SKM-1 (cell line): Measurements from ENCODE around the gene ARL2.
"Not testable (repeated sequence)": the region's sequence is repeated elsewhere in the genome, so short reads cannot be mapped to it uniquely, and the experiment has no call there.

Experiments
- DNase-seq: peaks from one replicate; lab custom pipeline; 2025; ENCODE audit not compliant: unreplicated experiment; lab: John Stamatoyannopoulos, UW

Gene ARL2

DNA sequence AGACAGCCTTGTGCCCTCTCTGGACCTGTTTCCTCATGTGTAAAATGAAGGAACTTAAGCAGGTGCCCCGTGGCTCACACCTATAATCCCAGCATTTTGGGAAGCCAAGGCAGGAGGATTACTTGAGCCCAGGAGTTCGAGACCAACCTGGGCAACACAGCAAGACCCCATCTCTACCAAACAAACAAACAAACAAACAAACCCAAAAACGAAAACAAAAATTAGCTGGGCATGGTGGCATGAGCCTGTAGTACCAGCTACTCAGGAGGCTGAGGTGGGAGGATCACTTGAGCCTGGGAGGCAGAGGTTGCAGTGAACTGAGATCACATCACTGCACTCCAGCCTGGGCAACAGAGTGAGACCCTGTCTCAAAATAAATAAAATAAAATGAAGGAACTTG is 10.0 kb upstream of the ARL2 start:
- DNase-seq = not testable (repeated sequence)

DNA sequence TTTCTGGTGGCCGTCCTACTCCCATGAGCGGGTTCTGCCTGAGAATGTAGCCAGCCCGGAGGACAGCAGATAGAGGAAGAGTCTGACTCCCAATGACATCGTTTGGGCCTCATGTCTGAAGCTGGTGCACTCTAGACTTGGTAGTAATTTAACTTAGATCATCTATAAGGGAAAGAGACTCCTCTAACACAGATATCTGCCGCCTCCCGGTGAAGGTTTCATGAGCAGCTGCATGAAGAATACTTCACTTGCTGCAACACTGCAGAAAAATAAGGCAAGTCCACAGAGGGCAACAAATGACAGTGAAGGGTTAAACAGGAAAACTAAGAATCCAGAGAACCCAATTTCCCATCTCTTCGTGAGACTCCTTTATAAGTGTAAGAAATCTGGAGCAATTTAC is 5.9 kb upstream of the ARL2 start:
- DNase-seq = no peak

DNA sequence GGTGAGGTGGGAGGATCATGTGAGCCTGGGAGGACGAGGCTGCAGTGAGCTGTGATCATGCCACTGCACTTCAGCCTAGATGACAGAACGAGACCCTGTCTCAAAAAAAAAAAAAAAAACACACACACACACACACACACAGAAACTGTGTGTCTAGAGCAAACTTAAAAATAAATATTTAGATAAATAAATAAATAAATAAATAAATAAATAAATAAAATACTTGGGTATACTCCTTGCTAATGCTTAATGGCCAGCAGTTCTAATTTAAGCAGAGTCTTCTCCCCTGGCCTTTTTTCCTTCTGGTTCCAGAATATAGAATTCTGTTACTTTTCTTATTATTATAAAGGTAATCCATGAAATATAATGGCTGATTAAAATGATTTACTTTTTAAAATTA is 5.1 kb upstream of the ARL2 start:
- DNase-seq = no peak

DNA sequence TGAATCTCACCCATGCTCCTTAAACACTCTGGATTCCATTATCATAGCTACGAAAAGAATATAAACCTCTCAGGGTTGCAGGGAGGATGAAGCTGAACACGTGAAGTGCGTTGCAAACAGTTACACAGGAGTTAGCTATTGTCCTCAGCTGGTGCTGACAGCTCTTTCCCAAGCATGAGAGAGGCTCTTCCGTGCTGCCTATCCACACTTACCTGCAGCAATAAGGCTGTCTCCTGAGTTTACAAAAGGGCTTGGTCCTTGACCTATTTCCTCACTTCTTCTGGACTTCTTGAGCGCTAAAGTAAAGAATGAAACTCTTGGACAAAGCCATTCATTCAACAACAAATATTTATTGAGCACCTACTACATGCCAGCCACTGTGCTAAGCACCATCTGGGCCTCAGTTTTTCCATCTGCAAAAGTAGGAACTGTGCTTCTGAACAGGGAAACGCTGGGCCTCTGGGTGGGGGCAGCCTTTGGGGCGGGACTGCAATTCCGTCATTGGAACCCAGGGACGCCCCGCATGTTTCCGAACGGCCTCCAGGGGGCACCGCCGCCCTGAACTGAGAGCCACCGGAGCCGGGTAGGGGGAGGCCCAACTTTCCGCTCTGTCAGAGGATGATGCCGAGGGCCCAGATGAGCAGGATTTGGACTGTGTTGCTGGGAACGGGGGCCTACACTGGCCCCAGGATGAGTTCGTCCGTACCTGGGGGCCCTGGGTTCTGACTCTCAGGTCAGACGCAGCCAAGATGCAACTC is 651 bp upstream of the ARL2 start:
- peak; percentile 92 for DNase-seq

DNA sequence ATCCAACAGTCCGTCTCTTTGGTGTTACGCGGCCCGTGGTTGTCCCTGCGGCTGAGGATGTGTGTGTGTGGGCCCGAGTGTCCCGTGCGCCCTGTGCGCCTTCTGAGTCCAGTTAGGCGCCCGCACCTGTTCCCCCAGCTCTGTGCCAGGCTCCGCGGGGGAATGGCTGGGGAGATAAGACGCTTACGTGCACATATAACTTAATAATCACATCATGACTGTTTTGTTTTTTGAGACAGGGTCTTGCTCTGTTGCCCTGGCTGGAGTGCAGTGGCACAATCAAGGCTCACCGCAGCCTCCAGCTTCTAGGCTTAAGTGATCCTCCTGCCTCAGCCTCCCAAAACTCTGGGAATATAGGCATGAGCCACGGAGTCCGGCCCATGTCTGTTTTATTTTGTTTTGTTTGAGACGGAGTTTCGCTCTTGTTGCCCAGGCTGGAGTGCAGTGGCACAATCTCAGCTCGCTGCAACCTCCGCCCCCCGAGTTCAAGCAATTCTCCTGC is 817 bp downstream of the ARL2 start:
- DNase-seq = no peak

DNA sequence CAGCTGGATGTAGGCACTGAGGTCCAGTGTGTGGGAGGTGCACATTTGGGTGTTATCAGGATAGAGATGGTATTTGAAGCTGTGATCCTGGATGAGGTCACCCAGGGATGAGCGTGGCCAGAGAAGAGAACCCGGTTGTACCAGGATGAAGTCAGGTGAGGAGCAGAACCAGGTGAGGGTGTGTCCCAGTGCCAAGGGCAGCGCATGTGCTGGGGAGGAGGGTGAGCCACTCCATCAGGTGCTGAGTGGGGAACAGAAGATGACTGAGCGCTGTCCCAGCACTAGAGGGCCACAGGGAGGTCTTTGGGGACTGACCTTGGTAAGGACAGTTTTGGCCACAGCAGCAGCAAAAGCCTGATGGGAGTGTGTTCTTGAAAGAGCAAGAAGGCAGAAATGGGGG is 2.7 kb downstream of the ARL2 start:
- DNase-seq = no peak

DNA sequence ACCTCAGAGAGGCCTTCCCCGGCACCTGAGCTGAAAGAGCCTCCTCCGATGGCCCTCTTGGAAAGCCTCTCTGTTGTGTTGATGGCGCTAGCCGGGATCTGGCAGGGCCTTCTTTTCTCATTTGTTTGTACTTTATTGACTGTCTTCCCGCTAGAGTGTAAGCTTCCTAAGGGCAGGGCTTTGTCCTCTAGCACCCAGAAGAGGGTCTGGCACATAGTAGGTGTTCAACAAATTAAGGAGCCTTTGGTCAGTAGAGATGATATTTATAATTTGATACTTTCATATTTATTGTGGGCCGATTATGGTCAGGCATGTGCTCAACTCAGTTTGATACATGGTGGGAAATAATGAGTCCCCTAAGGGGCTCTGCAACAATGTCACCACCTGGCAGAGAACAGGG is 4.0 kb downstream of the ARL2 start:
- DNase-seq = no peak

DNA sequence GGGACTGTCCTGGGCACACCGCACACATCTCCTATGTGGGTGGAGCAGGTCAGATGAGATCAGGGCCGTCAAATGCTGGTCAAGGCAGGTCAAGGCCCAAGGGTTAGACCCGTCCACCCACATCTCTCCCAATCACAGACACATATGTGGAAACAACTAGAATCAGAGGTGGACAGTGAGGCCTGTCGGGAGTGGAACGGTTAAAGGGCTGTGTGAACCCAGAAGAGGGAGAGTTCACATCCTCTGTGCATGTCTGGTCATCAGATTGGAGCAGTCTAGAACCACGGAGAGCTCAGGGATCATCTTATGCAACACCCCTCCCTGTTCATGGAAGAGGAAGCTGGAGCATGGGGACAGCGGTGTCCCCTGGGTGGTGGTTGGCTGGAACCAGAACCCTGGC is 5.9 kb downstream of the ARL2 start:
- no peak for DNase-seq

DNA sequence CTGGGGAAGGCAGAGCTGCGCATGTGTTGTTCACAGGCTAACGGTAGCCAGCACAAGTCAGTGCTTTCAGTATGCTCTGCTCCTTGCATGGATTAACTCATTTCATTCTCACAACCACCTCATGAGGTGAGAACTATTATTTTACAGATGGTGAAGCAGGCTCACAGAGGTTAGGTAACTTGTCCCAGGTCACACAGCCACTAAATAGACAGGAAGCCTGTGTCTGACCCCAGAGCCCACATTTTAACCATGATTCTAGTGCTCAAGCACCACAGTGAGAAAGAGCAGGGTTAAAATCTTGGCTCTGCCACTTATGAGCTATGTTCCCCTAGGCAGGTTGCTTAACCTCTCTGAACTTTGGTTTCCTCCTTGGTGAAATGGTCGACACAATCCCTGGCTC is 7.0 kb downstream of the ARL2 start:
- no peak for DNase-seq

DNA sequence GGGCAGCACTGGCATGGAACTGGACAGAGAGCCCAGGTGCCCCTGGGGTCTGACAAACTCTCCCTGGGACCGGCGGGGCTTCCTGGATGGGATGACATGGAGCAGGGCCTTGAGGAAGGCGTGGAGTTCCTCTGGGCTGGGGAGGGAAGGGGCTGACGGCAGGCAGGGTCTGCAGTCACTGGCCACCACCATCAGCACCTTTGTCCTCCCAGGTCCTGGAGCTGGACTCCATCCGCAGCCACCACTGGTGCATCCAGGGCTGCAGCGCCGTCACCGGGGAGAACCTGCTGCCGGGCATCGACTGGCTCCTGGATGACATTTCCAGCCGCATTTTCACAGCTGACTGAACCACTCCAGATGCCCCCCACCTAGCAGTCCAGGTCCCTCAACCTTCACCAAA is 7.5 kb downstream of the ARL2 start:
- DNase-seq = no peak

DNA sequence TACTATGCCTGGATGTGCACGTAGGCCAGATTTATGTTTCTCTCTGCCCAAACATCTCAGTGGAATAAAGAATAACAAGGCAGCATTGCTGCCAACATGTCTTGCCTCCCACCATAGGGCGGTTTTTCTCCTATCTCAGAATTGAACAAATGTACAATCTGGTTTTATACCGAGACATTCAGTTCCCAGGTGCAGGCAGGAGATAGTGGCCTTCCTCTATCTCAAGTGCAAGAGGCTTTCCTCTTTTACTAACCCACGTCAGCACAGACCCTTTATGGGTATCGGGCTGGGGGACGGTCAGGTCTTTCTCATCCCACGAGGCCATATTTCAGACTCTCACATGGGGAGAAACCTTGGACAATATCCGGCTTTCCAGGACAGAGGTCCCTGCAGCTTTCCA is 9.5 kb downstream of the ARL2 start:
- DNase-seq = not testable (repeated sequence)

DNA sequence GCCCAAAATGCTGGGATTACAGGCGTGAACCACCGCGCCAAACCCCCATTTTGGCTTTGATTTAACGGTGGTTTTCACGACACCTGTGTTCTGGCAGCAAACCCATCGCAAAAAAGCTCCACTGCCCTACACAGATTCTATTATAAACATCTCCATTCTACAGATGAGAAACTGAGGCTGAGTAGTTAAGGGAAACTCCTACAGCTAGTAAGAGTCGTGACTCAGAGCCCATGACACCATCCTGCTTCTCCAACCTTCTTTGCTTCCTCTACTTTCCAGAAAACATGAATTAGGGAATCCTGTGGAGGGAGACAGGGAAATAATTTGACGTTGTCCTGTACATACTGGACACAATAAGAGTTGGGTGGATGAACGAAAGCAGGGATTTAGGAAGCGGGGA is 12.8 kb downstream of the ARL2 start:
- DNase-seq = no peak

DNA sequence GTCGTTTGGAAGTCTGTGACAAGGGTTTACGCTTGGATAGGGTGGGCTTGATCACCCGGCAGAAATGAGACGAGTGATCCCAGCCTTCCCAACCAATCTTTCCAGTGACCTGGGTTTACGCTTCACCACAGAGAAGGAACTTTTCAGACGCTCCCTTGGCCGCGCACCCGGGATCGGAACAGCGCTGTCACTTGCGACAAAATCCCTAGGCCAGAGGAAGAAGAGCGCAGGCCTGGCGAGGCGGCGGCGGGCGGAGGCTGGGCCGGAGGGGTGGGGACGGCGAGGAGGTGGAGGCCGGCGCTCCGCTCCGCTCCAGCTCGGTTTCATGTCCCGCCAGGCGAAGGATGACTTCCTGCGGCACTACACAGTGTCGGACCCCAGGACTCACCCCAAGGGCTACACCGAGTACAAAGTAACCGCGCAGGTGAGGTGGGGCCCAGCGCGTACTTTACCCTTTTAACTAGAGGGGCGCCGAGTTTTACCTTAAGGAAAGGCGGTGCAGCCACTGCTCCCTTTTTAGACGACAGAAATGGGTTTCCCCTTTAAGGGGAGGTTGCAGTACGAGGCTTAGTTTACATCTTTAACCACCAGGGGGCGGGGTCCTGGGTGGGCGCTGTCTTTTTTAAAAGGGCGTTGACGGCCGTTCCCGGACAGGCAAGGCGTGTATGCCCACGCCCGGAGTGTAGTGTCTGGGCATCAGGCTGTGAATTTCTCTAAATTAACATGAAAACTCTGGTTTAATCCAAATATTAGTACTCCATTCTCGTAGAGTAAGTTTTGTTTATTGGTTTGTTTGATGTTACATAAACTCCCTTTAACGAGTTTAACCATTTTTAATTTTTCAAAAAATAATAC is 13.5 kb downstream of the ARL2 start, which contains the start of gene SNX15:
Gene SNX15, plus strand, starts transcription at position 227 of the 855 bp plus-strand sequence. Its CDS starts 99 bp downstream, at position 326.
- peak; percentile 96 for DNase-seq

DNA sequence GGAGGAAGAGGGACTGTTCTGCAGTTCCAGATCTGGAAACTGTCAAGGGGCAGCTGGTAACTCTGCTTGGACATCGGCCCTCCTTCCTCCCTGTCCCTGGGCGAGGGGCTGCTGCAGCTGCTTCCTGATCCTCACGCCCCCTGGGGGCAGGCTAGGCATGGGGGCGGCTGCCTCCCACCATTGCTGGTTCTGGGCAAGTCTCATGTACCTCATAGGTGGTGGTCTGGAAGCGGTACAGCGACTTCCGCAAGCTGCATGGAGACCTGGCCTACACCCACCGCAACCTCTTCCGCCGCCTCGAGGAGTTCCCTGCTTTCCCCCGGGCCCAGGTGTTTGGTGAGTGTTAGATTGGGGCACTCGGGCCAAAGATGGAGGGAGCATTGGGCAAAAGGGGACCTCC is 18.3 kb downstream of the ARL2 start:
- DNase-seq = no peak

DNA sequence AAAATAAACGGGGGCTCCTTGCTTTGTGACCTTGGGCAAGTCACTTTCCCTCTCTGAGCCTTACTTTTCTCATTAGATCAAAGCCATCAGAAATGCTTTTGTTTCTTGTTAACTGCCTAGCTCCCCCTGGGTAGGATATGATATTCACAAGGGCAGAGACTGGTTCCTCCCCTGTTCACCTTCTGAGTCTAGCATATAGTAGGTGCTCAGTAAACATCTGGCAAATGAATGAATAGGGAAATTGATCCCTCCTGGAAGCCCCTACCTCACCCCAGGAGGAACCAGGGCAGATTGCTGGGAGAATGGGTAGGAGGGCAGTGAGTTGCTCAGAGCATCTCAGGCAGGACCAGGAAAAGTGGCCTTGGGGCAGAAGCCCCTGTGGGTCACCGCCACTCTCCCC is 20.5 kb downstream of the ARL2 start:
- no peak for DNase-seq

DNA sequence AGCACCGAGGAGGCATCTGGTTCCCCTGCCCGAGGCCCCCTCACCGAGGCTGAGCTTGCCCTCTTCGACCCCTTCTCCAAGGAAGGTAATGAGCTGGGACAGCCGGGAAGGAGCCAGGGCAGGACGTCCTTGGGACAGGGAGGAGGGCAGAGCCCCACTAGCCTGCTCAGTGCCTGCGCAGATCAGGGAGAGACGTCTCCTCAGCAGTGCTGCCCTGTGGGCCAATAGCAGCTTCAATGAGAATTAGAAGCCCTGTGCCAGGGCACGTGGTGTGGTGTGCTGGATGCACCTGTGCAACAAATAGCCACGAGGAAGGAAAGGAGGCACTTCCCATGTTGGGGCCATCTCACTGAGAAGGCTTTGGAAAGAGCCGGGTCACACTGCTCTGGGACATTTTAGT is 21.6 kb downstream of the ARL2 start:
- no peak for DNase-seq

DNA sequence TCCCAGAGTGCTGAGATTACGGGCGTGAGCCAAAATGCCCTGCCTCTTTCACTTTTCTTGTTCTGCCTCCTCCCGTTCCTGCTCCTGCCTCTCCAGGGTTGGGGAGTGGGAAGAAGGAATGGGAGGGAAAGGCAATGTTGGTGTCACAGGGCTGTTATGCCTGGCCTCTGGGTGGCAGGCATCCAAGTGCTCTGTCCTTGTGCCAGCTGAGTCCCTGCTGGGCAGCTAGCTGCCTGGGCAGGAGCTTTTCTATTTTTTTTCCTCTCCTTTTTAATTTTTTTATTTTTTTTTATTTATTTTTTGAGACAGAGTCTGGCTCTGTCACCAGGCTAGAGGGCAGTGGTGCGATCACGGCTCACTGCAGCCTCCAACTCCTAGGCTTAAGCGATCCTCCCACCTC is 23.0 kb downstream of the ARL2 start:
- no peak for DNase-seq

DNA sequence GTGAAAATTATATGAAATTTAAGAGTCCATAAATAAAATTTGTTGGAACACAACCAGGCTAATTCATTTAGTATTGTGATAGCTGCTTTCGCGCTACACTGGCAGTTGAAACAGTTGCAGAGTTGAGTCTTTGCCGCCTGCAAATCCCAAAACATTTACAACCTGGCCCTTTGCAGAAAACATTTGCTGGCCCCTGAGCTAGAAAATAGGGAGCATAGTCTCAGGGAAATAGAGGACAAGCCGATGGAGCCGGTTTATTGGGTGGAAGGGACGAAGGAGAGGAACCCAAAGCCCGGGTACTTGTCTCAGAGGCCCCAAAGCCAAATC is 26.5 kb downstream of the ARL2 start:
- no peak for DNase-seq

DNA sequence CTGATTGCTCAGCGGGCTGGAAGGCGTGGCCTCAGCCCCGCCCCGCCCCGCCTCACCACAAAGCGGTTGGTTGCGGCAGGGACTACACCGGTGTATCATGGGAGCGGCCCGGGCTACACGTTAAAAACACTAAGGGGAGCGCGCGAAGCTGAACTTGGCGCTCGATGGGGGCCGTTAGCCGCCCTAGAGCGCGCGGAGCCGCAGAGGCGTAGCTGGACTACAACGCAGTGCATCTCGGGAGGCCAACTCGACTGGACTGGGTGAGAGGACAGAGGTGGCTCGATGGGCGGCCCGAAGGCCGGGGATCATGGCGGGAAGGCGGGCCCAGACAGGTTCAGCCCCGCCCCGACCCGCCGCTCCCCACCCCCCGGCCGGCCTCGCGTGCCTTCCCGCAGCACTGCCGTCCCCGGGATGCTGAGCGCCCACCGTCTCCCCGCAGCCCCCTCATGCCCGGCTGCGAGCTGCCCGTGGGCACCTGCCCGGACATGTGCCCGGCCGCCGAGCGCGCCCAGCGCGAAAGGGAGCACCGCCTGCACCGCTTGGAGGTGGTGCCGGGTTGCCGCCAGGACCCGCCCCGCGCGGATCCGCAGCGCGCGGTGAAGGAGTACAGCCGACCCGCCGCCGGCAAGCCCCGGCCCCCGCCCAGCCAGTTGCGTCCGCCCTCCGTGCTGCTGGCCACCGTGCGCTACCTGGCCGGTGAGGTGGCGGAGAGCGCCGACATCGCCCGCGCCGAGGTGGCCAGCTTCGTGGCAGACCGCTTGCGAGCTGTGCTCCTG is 27.1 kb downstream of the ARL2 start, which contains the start of gene SAC3D1:
Gene SAC3D1, plus strand, starts transcription at position 364 of the 776 bp plus-strand sequence. Its CDS starts 83 bp downstream, at position 447.
- peak; percentile 92 for DNase-seq

DNA sequence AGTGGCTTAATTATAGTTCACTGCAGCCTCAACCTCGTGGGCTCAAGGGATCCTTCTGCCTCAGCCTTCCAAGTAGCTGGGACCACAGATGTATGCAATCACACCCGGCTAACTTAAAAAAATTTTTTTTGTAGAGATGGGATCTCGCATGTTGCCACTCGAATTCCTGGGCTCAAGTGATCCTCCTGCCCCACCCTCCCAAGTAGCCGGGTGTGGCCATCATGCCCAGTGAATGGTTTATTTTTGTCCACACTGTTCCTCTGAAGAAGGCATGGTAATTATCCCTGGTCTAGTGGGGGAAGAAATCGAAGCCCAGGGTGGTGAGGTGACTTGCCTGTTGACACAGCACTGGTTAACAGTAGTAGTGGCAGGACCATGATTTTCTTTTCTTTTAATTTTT is 28.9 kb downstream of the ARL2 start:
- no peak for DNase-seq

DNA sequence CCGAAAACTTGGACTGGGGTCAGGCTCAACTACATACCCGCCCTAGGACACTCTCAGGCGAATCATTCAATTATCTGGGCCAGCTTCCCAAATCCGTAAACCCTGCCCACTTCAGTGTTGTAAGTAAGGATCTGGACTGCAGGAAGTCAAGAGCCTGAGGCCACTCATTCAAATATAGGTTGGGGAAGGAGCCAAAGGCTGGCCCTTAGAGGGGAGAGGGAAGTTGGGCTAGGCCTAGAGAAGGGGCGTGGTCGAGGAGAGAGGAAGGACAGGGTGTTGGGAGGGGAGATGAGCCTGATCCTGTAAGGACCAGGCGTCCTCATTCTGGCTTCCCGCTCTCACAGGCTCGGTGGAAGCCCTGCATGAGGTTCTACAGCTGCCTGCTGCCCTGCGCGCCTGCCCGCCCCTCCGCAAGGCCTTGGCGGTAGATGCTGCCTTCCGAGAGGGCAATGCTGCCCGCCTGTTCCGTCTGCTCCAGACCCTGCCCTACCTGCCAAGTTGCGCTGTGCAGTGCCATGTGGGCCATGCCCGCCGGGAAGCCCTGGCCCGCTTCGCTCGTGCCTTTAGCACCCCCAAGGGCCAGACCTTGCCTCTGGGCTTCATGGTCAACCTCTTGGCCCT is 30.0 kb downstream of the ARL2 start:
- peak; percentile 36 for DNase-seq
